ENCODE results near the gene RUSC2. TPM values are rescaled to one million over a fixed set of nuclear protein-coding genes. Genes with fewer than 3 reads are reported as not detected.
"Not testable (repeated sequence)": the region's sequence is repeated elsewhere in the genome, so short reads cannot be mapped to it uniquely, and the experiment has no call there.

Gene RUSC2
- total RNA-seq, 2 experiments from 2014 or later = 1.3 to 1.7 TPM

- peaks cover 17% of the 10 kb centered on the region for H3K27me3 Mint-ChIP-seq
- H3K36me3 Mint-ChIP-seq (ENCODE audit: low read depth); H3K4me1 Mint-ChIP-seq (ENCODE audit: low read depth); H3K4me3 Mint-ChIP-seq; H3K9me3 Mint-ChIP-seq; H3K27ac Mint-ChIP-seq; POLR2A ChIA-PET: not testable (repeated sequence)
- TF ChIP-seq CTCF (IDR thresholded peaks at IDR 0.05) = peak; percentile 75
- intact Hi-C loops (cut with micrococcal nuclease) = loop anchor here (5.0 kb wide), 1 partner anchor 360 kb away; the partner anchor contains the start of gene ATOSB
- peak; percentile 40 for DNase-seq
- CTCF ChIA-PET = interaction anchor here (0.8 to 4.1 kb wide), 13 partner anchors 9 to 578 kb away, joined by 3 to 22 read pairs (median 4); partner anchors contain the start of gene ATOSB
- peak; percentile 87 for ATAC-seq
Measured at GRCh38 chr9:35477211-35477855, 12.6 kb upstream of the RUSC2 start.

DNA sequence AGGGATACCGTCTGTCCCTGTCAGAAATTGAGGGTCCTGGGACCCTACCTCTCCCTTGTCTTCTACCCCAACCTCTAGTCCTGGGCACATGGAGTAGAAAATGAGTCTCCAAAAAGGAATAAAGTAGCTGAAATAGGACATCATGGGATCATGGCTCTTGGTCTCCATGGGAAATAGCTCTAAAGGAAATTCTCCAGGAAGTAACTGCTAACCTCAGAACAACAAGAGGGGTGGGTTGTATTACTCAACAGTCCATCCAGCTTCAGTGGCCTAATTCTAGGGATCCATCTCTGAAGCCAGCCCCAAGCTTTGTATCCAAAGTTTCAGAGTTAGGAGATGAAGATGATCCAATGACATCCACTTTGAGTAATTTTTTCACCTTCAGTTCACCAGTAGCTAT, 11.0 kb upstream of the RUSC2 start:
- DNase-seq (no peak), ATAC-seq (no peak)
- no peaks in the 10 kb centered on the region for H3K4me1 Mint-ChIP-seq (ENCODE audit: low read depth)
- no peak overlapping the region for H3K27ac Mint-ChIP-seq
- H3K36me3 Mint-ChIP-seq (ENCODE audit: low read depth) = no peaks in the 10 kb centered on the region
- no peak overlapping the region for H3K4me3 Mint-ChIP-seq
- intact Hi-C loops (cut with micrococcal nuclease) = loop anchor here (5.0 kb wide), 1 partner anchor 362 kb away; the partner anchor contains the start of gene ATOSB
- no peaks in the 10 kb centered on the region for H3K9me3 Mint-ChIP-seq
- H3K27me3 Mint-ChIP-seq = peaks cover 17% of the 10 kb centered on the region
- CTCF ChIA-PET = interaction anchor here (1.0 to 4.1 kb wide), 9 partner anchors 10 to 718 kb away, joined by 3 to 22 read pairs (median 4); partner anchors contain the start of gene ATOSB
- POLR2A ChIA-PET = interaction anchor here (1.1 kb wide), 1 partner anchor 75 kb away, joined by 3 read pairs; no protein-coding TSS in a partner anchor
- no peak for TF ChIP-seq CTCF (IDR thresholded peaks at IDR 0.05)

DNA sequence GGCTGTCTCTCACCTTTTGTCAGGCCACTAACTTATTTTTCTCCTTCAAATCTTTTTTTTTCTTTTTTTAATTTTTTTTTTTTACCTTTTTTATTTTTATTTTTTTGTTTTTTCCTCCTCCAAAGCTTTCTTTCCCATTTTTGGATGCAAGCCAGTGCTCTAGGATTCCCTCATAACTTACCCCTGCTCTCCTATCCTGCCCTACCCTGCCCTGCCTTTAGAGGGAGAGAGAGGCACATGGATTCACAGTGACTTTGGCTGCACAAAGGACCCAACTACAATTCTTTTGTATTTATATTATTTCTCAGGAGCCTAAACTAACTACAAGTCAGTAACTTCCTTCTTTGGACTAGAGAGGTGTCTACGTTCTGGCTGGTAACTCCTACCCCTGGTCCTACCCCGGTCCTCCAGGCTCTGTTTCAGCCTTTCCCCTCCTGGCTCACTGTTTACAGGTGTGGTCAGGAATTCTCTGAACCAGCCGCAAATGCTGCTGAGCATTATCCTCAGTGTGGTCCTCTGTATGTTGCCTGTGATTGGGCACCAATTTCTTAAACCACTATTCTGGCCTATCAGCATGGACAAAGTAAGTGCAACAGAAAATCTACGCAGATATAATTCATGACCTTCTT, 8.4 kb upstream of the RUSC2 start:
- CTCF ChIA-PET = interaction anchor here (4.1 kb wide), 1 partner anchor 73 kb away, joined by 22 read pairs; no protein-coding TSS in a partner anchor
- Mint-ChIP-seq H3K4me1 (ENCODE audit: low read depth) (no peaks in the 10 kb centered on the region), H3K9me3 (no peaks in the 10 kb centered on the region), H3K4me3 (no peak overlapping the region), H3K36me3 (ENCODE audit: low read depth) (no peaks in the 10 kb centered on the region), H3K27me3 (peaks cover 5% of the 10 kb centered on the region), H3K27ac (no peak overlapping the region)
- POLR2A ChIA-PET = no interaction called here
- intact Hi-C loops (cut with micrococcal nuclease) = no loop called here
- ATAC-seq = peak; percentile 65
- peak; percentile 66 for TF ChIP-seq CTCF (IDR thresholded peaks at IDR 0.05)
- peak; percentile 58 for DNase-seq

DNA sequence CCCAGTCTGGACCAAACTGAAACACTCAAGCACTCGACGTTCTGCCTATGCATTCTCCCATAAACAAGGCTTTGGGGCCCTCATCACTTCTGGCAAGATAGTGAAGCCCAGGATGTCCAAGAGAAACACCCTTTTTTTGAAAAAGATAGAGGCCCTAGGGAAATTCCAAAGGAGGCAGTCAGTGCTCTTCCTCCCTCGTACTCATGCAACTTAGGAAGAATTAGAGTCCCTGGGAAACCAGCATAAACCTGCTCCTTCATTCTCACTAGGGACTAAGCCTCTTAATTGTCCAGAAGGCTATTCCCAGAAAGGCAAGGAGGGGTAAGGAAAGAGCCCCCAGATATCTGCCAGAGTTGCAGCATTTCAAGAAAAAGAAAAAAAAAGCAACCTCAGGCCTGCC, 7.8 kb upstream of the RUSC2 start:
- intact Hi-C loops (cut with micrococcal nuclease) = no loop called here
- Mint-ChIP-seq H3K27me3 (peaks cover 4% of the 10 kb centered on the region), H3K36me3 (ENCODE audit: low read depth) (no peaks in the 10 kb centered on the region), H3K4me1 (ENCODE audit: low read depth) (no peaks in the 10 kb centered on the region), H3K9me3 (no peaks in the 10 kb centered on the region), H3K4me3 (no peak overlapping the region), H3K27ac (no peak overlapping the region)
- ChIA-PET CTCF (no interaction called here), POLR2A (no interaction called here)
- DNase-seq (no peak), ATAC-seq (no peak)
- TF ChIP-seq CTCF (IDR thresholded peaks at IDR 0.05) = no peak

DNA sequence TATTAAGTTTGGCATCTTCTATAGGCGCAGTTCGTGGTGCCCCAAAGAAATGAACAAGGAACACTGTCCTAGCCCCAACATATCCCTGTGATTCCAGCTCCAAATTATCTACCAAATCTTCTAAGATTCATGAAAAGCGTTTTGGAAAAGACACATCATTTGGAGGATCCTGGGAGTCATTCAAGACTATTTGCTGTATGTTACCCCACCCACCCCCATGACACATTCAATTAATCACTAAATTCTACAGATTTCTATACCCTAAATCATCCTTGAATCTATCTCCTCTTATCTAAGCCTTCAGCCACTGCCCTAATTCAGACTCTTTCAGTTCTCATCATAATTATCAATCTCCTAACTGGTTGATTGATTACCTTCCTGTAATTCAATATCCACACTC, 5.5 kb upstream of the RUSC2 start:
- intact Hi-C loops (cut with micrococcal nuclease) = no loop called here
- H3K36me3 Mint-ChIP-seq (ENCODE audit: low read depth) = no peaks in the 10 kb centered on the region
- no peak for TF ChIP-seq CTCF (IDR thresholded peaks at IDR 0.05)
- CTCF ChIA-PET = no interaction called here
- DNase-seq = no peak
- no peak for ATAC-seq
- POLR2A ChIA-PET = no interaction called here
- H3K4me3 Mint-ChIP-seq = no peak overlapping the region
- no peaks in the 10 kb centered on the region for H3K9me3 Mint-ChIP-seq
- H3K27ac Mint-ChIP-seq = no peak overlapping the region
- H3K4me1 Mint-ChIP-seq (ENCODE audit: low read depth) = peaks cover 4% of the 10 kb centered on the region
- peaks cover 7% of the 10 kb centered on the region for H3K27me3 Mint-ChIP-seq

Data from activated CD8-positive, alpha-beta T cell treated with anti-CD3 and anti-CD28 coated beads for 36 hours (primary cell).